MM.1S (cell line): ENCODE results near the gene NMRK1.

ENCODE experiments used
- EZH2 ChIP-seq: fragments of 300-600 bp; sonication (generic); optimal IDR thresholded peaks from 2 replicates; pipeline ENCODE3; 2017; ENCODE audit warnings: low read depth, mild to moderate bottlenecking, antibody characterized with exemption, low read length, mixed read lengths
- EZH2phosphoT487 ChIP-seq: fragments of 300-600 bp; sonication (generic); IDR thresholded peaks from 2 replicates; pipeline ENCODE4 v1.6.1; 2018; ENCODE audit warnings: antibody characterized with exemption, low read length
- TF ChIP-seq, protein P1 (sequence below): fragments of 300-600 bp; sonication (generic); IDR thresholded peaks from 2 replicates; pipeline ENCODE4 v1.5.1; 2016; ENCODE audit warnings: antibody characterized with exemption, low read length, mixed read lengths

DNA sequence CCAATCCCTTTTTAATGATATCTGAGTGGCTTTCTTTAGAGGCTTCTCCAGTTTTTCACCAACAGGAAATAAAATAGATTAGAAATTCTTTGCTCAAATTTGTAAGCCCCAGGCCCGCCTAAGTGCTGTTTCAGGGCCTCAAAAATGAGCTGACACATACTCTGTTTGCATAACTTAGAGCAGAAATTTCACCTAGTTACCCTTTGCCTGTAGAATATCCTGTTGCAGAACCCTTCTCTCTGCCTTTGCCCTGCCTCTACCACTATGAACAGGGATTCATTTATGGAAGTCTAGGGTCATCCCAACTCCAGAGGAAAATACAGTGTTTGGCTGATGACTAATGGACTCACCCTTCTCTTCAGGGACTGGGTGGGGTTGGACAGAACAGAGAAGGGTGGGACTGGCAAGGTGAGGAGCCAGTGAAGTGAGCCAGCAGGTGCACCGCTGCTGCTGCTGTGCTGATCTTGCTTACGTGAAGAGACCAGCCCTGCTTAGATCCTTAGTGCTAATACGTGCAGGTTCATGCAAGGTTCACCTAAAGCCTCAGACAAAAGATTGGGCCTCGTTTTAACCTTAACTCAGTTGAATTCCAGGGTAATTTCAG lies 23.2 kb upstream of the NMRK1 start:
- TF ChIP-seq EZH2 (no peak), EZH2phosphoT487 (no peak)
- TF ChIP-seq, protein P1, sequence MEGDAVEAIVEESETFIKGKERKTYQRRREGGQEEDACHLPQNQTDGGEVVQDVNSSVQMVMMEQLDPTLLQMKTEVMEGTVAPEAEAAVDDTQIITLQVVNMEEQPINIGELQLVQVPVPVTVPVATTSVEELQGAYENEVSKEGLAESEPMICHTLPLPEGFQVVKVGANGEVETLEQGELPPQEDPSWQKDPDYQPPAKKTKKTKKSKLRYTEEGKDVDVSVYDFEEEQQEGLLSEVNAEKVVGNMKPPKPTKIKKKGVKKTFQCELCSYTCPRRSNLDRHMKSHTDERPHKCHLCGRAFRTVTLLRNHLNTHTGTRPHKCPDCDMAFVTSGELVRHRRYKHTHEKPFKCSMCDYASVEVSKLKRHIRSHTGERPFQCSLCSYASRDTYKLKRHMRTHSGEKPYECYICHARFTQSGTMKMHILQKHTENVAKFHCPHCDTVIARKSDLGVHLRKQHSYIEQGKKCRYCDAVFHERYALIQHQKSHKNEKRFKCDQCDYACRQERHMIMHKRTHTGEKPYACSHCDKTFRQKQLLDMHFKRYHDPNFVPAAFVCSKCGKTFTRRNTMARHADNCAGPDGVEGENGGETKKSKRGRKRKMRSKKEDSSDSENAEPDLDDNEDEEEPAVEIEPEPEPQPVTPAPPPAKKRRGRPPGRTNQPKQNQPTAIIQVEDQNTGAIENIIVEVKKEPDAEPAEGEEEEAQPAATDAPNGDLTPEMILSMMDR = no peak
